SK-N-SH (cell line): ENCODE data around the gene CSTF3. TPM values are rescaled to one million over a fixed set of nuclear protein-coding genes. Genes with fewer than 3 reads are reported as not detected.

ENCODE experiments used
- CTCF ChIA-PET: fragments of 300-600, 350-600 bp; formaldehyde crosslinking; extraction: SDS; loops from one replicate; lab custom pipeline; 2021; lab: Yijun Ruan, JAX
- POLR2A ChIA-PET: fragments of 350-600 bp; sonication (Branson Sonifier 250); formaldehyde crosslinking; extraction: SDS; loops from one replicate; lab custom pipeline; 2020; ENCODE audit warnings: antibody characterized with exemption, inconsistent platforms; lab: Yijun Ruan, JAX
- DNase-seq: peaks from one replicate; pipeline ENCODE4 v3.0.0; 2012
- H2AFZ ChIP-seq: fragments of 200-600 bp; sonication (generic); 2 replicates; pipeline ENCODE4 v1.8.1; 2016; ENCODE audit warnings: antibody characterized with exemption, mild to moderate bottlenecking, low read depth
- H3F3A ChIP-seq: fragments of 200-600 bp; sonication (generic); replicated peaks from 2 replicates; pipeline ENCODE3; 2016; ENCODE audit warnings: antibody characterized with exemption, mild to moderate bottlenecking; ENCODE audit not compliant: insufficient read depth
- H3K27ac ChIP-seq, 2 experiments: fragments of 200-500 bp in 1 of 2; fragments of 200-600 bp in 1 of 2; sonication (Bioruptor generic) in 1 of 2; sonication (generic), shearing (Covaris generic) in 1 of 2; 2 replicates each; pipeline versions ENCODE4 v1.5.1 to v1.6.1; 2014 to 2016; ENCODE audit warnings: low read depth in 2 of 2, inconsistent platforms in 1 of 2, low read length in 1 of 2, mild to moderate bottlenecking in 1 of 2, mixed read lengths in 1 of 2
- H3K27me3 ChIP-seq: fragments of 200-600 bp; sonication (generic), shearing (Covaris generic); 2 replicates; pipeline ENCODE4 v1.6.1; 2016; ENCODE audit warnings: mixed run types; ENCODE audit not compliant: insufficient read depth
- H3K36me3 ChIP-seq, 2 experiments: fragments of 200-500 bp in 1 of 2; fragments of 200-600 bp in 1 of 2; sonication (Bioruptor generic) in 1 of 2; sonication (generic) in 1 of 2; replicated peaks in 1 of 2; 2 replicates each; pipeline versions ENCODE3 to v1.5.1; 2014 to 2016; ENCODE audit warnings: low read length in 1 of 2, mild to moderate bottlenecking in 1 of 2; ENCODE audit not compliant: insufficient read depth in 2 of 2, control insufficient read depth in 1 of 2
- H3K4me1 ChIP-seq, 2 experiments: fragments of 200-500 bp in 1 of 2; fragments of 200-600 bp in 1 of 2; sonication (Bioruptor generic) in 1 of 2; sonication (generic), shearing (Covaris generic) in 1 of 2; 2 replicates each; pipeline versions ENCODE4 v1.5.1 to v1.6.1; 2014 to 2016; ENCODE audit warnings: low read depth in 1 of 2, low read length in 1 of 2, mixed run types in 1 of 2; ENCODE audit not compliant: insufficient read depth in 2 of 2, control insufficient read depth in 1 of 2
- H3K4me2 ChIP-seq: fragments of 200-600 bp; sonication (generic), shearing (Covaris generic); 2 replicates; pipeline ENCODE4 v1.6.1; 2017; ENCODE audit warnings: mixed run types
- H3K4me3 ChIP-seq, 2 experiments: fragments of 200-500 bp in 1 of 2; fragments of 200-600 bp in 1 of 2; sonication (Bioruptor generic) in 1 of 2; sonication (generic), shearing (Covaris generic) in 1 of 2; 2 replicates each; pipeline versions ENCODE4 v1.5.1 to v1.8.1; 2014 to 2016; ENCODE audit warnings: low read depth in 2 of 2, inconsistent platforms in 1 of 2, low read length in 1 of 2, mild to moderate bottlenecking in 1 of 2, mixed read lengths in 1 of 2, moderate library complexity in 1 of 2
- H3K79me2 ChIP-seq: fragments of 200-600 bp; sonication (generic); 2 replicates; pipeline ENCODE4 v1.8.1; 2017; ENCODE audit warnings: mild to moderate bottlenecking; ENCODE audit not compliant: insufficient read depth
- H3K9ac ChIP-seq: fragments of 200-600 bp; sonication (generic); 2 replicates; pipeline ENCODE4 v1.6.1; 2017; ENCODE audit warnings: mixed run types
- H3K9me2 ChIP-seq: fragments of 200-600 bp; sonication (generic); 2 replicates; pipeline ENCODE4 v1.6.1; 2017; ENCODE audit warnings: mixed run types
- H3K9me3 ChIP-seq: fragments of 200-600 bp; sonication (generic); 2 replicates; pipeline ENCODE4 v1.6.1; 2017; ENCODE audit warnings: mixed run types, mild to moderate bottlenecking, moderate library complexity
- H4K20me1 ChIP-seq: fragments of 200-600 bp; sonication (generic); 2 replicates; pipeline ENCODE4 v1.6.1; 2017; ENCODE audit warnings: mild to moderate bottlenecking, mixed run types; ENCODE audit not compliant: insufficient read depth
- GATA2 ChIP-seq: sonication (generic); formaldehyde crosslinking; IDR thresholded peaks from 2 replicates; pipeline ENCODE4 v1.5.0; 2020; ENCODE audit warnings: mild to moderate bottlenecking, missing genetic modification reagents
- MAX ChIP-seq: IDR thresholded peaks from 2 replicates; pipeline ENCODE4 v1.4.0; 2012; ENCODE audit warnings: low read depth
- MEF2A ChIP-seq: IDR thresholded peaks from 2 replicates; pipeline ENCODE4 v1.4.0; 2012; ENCODE audit warnings: low read depth, borderline replicate concordance
- POLR2AphosphoS5 ChIP-seq: IDR thresholded peaks from 2 replicates; pipeline ENCODE4 v1.6.1; 2012; ENCODE audit warnings: low read depth, low read length
- REST ChIP-seq: IDR thresholded peaks from 2 replicates; pipeline ENCODE4 v1.6.1; 2012; ENCODE audit warnings: mild to moderate bottlenecking, low read depth, low read length, moderate library complexity
- RFX5 ChIP-seq: IDR thresholded peaks from 2 replicates; pipeline ENCODE4 v1.6.1; 2012; ENCODE audit warnings: mild to moderate bottlenecking, improper control_type of control experiment, low read length
- RXRA ChIP-seq: IDR thresholded peaks from 2 replicates; pipeline ENCODE4 v1.4.0; 2012; ENCODE audit warnings: low read depth, mild to moderate bottlenecking, borderline replicate concordance
- TEAD4 ChIP-seq: IDR thresholded peaks from 2 replicates; pipeline ENCODE4 v1.4.0; 2012; ENCODE audit warnings: mild to moderate bottlenecking, borderline replicate concordance; ENCODE audit not compliant: insufficient read depth
- USF1 ChIP-seq: IDR thresholded peaks from 2 replicates; pipeline ENCODE4 v1.4.0; 2012; ENCODE audit warnings: low read depth, borderline replicate concordance
- WGBS: methylation state at CpG from one replicate; pipeline ENCODE4 v1.1.6; 2017; ENCODE audit warnings: low lambda C conversion rate; 5-methylcytosine and 5-hydroxymethylcytosine counted together
- polyA plus RNA-seq, 3 experiments: library from polyadenylated mRNA; depleted of rRNA; stranded (reverse); fragments of >200 nt; gene quantifications; 2 replicates each; pipeline ENCODE4 v1.2.3, GENCODE V29; 2012
- TF ChIP-seq, protein P1 (sequence below): IDR thresholded peaks from 2 replicates; pipeline ENCODE4; 2012
- TF ChIP-seq, protein P2 (sequence below): fragments of 150-350 bp; IDR thresholded peaks from 2 replicates; pipeline ENCODE4 v1.6.1; 2016; ENCODE audit warnings: mild to moderate bottlenecking, low read depth, low read length
- TF ChIP-seq, protein P3 (sequence below): fragments of 150-350 bp; IDR thresholded peaks from 2 replicates; pipeline ENCODE4 v1.6.1; 2017; ENCODE audit warnings: antibody characterized with exemption, low read length, low read depth, borderline replicate concordance

Gene CSTF3
- polyA plus RNA-seq, 1 of the 3 experiments (the other 2 are of a cell fraction) = 26.3 TPM

GRCh38 chr11:33172996-33173395 lies 11.7 kb upstream of the CSTF3 start:
- Histone ChIP-seq H3K4me2 (no peak overlapping the region), H3K27ac (no peak overlapping the region), H2AFZ (no peak overlapping the region), H3K27me3 (no peaks in the 10 kb centered on the region), H3K9me3 (no peaks in the 10 kb centered on the region), H3K9me2 (no peaks in the 10 kb centered on the region), H3K36me3 (no peaks in the 10 kb centered on the region), H3K79me2 (no peaks in the 10 kb centered on the region), H4K20me1 (no peaks in the 10 kb centered on the region), H3K4me3 (no peak overlapping the region), H3K9ac (no peak overlapping the region), H3K4me1 (no peaks in the 10 kb centered on the region), H3F3A (peaks cover under 1% of the 10 kb centered on the region)
- ChIA-PET POLR2A (no interaction called here), CTCF (interaction anchor here (1.1 kb wide), 1 partner anchor 157 kb away, joined by 3 read pairs; no protein-coding TSS in a partner anchor)
- WGBS = 78% methylated on average over 2 of the region's 2 CpGs
- TF ChIP-seq MEF2A (no peak), MAX (no peak), USF1 (no peak), RFX5 (no peak), GATA2 (CRISPR knock-in tag) (no peak)
- TF ChIP-seq, protein P1, sequence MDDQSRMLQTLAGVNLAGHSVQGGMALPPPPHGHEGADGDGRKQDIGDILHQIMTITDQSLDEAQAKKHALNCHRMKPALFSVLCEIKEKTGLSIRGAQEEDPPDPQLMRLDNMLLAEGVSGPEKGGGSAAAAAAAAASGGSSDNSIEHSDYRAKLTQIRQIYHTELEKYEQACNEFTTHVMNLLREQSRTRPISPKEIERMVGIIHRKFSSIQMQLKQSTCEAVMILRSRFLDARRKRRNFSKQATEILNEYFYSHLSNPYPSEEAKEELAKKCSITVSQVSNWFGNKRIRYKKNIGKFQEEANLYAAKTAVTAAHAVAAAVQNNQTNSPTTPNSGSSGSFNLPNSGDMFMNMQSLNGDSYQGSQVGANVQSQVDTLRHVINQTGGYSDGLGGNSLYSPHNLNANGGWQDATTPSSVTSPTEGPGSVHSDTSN = no peak
- TF ChIP-seq, protein P2, sequence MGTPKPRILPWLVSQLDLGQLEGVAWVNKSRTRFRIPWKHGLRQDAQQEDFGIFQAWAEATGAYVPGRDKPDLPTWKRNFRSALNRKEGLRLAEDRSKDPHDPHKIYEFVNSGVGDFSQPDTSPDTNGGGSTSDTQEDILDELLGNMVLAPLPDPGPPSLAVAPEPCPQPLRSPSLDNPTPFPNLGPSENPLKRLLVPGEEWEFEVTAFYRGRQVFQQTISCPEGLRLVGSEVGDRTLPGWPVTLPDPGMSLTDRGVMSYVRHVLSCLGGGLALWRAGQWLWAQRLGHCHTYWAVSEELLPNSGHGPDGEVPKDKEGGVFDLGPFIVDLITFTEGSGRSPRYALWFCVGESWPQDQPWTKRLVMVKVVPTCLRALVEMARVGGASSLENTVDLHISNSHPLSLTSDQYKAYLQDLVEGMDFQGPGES = no peak
- no peak for DNase-seq

DNA sequence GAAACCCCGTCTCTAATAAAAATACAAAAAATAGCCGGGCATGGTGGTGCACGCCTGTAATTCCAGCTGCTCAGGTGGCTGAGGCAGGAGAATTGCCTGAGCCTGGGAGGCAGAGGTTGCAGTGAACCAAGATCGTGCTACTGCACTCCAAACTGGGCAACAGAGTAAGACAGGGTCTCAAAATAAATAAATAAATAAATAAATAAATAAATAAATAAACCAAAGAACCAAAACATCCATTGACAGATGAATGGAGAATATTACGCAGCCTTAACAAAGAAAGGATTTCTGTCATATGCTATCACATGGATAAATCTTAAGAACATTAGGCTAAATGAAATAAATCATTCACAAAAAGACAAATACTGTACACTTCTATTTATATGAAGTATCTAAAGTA lies 11.1 kb upstream of the CSTF3 start:
- H3K27me3 ChIP-seq = no peaks in the 10 kb centered on the region
- H3K9me3 ChIP-seq = no peaks in the 10 kb centered on the region
- H3K79me2 ChIP-seq = no peaks in the 10 kb centered on the region
- H3K4me3 ChIP-seq = no peak overlapping the region
- CTCF ChIA-PET = no interaction called here
- H3F3A ChIP-seq = no peaks in the 10 kb centered on the region
- no peaks in the 10 kb centered on the region for H3K9me2 ChIP-seq
- DNase-seq = no peak
- no peak overlapping the region for H3K27ac ChIP-seq
- H2AFZ ChIP-seq = no peak overlapping the region
- 97% methylated on average over 5 of the region's 5 CpGs for WGBS
- no peaks in the 10 kb centered on the region for H3K36me3 ChIP-seq
- POLR2A ChIA-PET = no interaction called here
- H3K4me2 ChIP-seq = no peak overlapping the region
- H3K9ac ChIP-seq = no peak overlapping the region
- H4K20me1 ChIP-seq = no peaks in the 10 kb centered on the region
- TF ChIP-seq POLR2AphosphoS5 (no peak), TEAD4 (no peak), RXRA (no peak), REST (no peak)
- TF ChIP-seq, protein P3, sequence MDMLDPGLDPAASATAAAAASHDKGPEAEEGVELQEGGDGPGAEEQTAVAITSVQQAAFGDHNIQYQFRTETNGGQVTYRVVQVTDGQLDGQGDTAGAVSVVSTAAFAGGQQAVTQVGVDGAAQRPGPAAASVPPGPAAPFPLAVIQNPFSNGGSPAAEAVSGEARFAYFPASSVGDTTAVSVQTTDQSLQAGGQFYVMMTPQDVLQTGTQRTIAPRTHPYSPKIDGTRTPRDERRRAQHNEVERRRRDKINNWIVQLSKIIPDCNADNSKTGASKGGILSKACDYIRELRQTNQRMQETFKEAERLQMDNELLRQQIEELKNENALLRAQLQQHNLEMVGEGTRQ = no peak
- H3K4me1 ChIP-seq = no peaks in the 10 kb centered on the region
